Nephron progenitor cell (in vitro differentiated cells): ENCODE measurements around the gene VPS39.
A peak's percentile ranks its signal among the peaks of the same experiment; 100 is the strongest.

Experiments used
- DNase-seq: peaks from one replicate; pipeline ENCODE4 v3.0.0; 2021
- H3K27ac Mint-ChIP-seq: 2 replicates; pipeline ENCODE4 v1.8.0; 2021; ENCODE audit warnings: mild to moderate bottlenecking, moderate library complexity, mixed read lengths
- H3K27me3 Mint-ChIP-seq: 2 replicates; pipeline ENCODE4 v1.8.0; 2021; ENCODE audit warnings: mild to moderate bottlenecking, low read depth, mixed read lengths; ENCODE audit not compliant: poor library complexity
- H3K36me3 Mint-ChIP-seq: 2 replicates; pipeline ENCODE4 v1.8.0; 2021; ENCODE audit warnings: low read depth, mixed read lengths
- H3K4me1 Mint-ChIP-seq: 2 replicates; pipeline ENCODE4 v1.8.0; 2021; ENCODE audit warnings: mixed read lengths
- H3K4me3 Mint-ChIP-seq: 2 replicates; pipeline ENCODE4 v1.8.0; 2021; ENCODE audit warnings: mild to moderate bottlenecking, moderate library complexity, mixed read lengths
- H3K9me3 Mint-ChIP-seq: 2 replicates; pipeline ENCODE4 v1.8.0; 2021; ENCODE audit warnings: mild to moderate bottlenecking, moderate library complexity, mixed read lengths
- TF ChIP-seq, protein P1 (sequence below): fragments of 200-600 bp; sonication (generic); IDR thresholded peaks from 2 replicates; pipeline ENCODE4 v1.5.0; 2021; ENCODE audit warnings: antibody characterized with exemption

Gene VPS39, protein sequence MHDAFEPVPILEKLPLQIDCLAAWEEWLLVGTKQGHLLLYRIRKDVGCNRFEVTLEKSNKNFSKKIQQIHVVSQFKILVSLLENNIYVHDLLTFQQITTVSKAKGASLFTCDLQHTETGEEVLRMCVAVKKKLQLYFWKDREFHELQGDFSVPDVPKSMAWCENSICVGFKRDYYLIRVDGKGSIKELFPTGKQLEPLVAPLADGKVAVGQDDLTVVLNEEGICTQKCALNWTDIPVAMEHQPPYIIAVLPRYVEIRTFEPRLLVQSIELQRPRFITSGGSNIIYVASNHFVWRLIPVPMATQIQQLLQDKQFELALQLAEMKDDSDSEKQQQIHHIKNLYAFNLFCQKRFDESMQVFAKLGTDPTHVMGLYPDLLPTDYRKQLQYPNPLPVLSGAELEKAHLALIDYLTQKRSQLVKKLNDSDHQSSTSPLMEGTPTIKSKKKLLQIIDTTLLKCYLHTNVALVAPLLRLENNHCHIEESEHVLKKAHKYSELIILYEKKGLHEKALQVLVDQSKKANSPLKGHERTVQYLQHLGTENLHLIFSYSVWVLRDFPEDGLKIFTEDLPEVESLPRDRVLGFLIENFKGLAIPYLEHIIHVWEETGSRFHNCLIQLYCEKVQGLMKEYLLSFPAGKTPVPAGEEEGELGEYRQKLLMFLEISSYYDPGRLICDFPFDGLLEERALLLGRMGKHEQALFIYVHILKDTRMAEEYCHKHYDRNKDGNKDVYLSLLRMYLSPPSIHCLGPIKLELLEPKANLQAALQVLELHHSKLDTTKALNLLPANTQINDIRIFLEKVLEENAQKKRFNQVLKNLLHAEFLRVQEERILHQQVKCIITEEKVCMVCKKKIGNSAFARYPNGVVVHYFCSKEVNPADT

DNA sequence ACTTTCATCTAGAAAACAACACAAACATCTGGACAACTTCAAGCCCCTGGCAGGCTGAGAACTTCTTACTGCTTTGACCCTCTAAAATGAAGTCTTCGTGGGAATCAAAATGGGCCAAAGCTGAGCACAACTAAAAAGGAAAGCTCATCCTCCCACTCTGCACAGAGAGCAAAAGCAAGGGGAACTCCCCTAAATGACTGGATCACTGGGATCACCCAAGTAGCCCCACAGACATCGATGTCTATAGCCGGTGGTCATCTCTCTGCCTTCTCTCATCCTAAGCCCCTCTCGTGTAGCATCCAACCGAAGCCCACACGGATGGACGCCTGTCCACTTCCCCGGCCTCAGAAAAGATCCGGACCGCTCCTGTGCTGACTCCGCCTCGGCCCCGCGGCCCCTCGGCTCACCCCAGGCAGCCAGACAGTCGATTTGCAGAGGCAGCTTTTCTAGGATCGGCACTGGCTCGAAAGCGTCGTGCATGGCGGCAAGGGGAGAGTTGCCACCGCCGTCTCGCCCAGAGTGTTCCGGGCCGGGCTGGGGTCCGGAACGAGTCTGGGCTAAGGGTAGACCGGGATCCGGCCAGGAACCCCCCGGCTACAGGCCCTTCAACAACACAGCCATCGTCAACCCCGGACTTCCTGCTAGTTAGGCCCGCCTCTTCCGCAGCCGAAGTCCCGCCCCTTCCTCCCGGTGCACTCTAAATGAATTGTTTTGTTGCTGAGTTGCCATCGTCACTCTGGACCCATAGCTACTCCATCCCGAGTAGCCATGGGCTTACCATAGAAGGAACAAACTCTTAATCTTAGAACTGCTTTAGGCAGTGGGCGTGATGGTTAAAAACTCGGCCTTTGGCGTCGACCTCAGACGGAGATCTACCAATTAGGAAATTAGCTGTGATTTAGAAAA, at the start of gene VPS39:
TSS of gene VPS39 (minus strand) at position 631 of the 906 bp plus-strand sequence. CDS start at position 480, 151 bp downstream.
- H3K27me3 Mint-ChIP-seq, result no peaks in the 10 kb centered on the region

DNA sequence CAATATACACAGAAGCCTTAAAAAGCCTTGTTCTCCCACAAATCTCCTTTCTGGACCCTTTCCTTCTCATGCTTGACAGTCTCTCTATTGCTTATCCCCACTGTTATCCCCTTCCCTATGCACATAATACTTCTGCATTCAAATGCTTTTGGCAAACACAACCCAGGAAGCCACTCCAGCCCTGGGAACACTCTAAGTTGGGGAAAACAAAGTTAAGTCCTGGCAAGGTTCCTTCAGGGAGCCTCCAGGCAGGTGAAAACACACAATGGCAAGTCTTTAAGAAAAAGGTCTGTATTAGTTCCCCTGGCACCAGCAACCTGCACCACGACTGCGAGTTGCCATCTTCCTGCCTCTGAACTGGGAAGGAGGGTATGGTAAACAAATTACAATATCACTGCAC, 45.2 kb upstream of the VPS39 start:
- H3K4me3 Mint-ChIP-seq, result no peak overlapping the region
- H3K27ac Mint-ChIP-seq, result no peak overlapping the region
- H3K4me1 Mint-ChIP-seq, result no peaks in the 10 kb centered on the region
- peaks cover 91% of the 10 kb centered on the region for H3K9me3 Mint-ChIP-seq
- H3K36me3 Mint-ChIP-seq, result peaks cover 100% of the 10 kb centered on the region
- TF ChIP-seq, protein P1, sequence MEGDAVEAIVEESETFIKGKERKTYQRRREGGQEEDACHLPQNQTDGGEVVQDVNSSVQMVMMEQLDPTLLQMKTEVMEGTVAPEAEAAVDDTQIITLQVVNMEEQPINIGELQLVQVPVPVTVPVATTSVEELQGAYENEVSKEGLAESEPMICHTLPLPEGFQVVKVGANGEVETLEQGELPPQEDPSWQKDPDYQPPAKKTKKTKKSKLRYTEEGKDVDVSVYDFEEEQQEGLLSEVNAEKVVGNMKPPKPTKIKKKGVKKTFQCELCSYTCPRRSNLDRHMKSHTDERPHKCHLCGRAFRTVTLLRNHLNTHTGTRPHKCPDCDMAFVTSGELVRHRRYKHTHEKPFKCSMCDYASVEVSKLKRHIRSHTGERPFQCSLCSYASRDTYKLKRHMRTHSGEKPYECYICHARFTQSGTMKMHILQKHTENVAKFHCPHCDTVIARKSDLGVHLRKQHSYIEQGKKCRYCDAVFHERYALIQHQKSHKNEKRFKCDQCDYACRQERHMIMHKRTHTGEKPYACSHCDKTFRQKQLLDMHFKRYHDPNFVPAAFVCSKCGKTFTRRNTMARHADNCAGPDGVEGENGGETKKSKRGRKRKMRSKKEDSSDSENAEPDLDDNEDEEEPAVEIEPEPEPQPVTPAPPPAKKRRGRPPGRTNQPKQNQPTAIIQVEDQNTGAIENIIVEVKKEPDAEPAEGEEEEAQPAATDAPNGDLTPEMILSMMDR, result no peak
- no peak for DNase-seq
- no peaks in the 10 kb centered on the region for H3K27me3 Mint-ChIP-seq

More for the DNA sequence above, at the start of gene VPS39:
- TF ChIP-seq, protein P1, result no peak
- H3K9me3 Mint-ChIP-seq, result no peaks in the 10 kb centered on the region
- H3K4me3 Mint-ChIP-seq, result peak within 1 kb of the TSS; percentile 98
- peak; percentile 84 for DNase-seq
- peaks cover 33% of the 10 kb centered on the region for H3K36me3 Mint-ChIP-seq
- peaks cover 29% of the 10 kb centered on the region for H3K4me1 Mint-ChIP-seq
- H3K27ac Mint-ChIP-seq, result peak within 1 kb of the TSS; percentile 83

DNA sequence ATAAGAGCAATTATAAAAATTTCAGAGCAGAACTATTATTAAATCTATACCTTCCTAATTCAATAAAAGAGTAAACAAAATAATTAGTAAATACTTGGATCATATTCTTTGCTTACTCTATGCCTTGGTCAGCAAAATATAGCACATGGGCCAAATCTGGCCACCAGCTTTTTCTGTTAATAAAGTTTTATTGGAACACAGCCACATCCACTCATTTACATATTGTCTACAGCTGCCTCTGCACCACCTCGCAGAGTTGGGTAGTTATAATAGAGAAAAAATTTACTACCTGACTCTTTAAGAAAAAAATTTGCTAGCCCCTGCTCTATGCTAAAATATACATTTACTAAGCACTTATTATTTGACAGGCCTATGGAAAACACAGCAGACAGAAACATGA, 32.7 kb upstream of the VPS39 start:
- no peak for DNase-seq
- Mint-ChIP-seq H3K4me3 (no peak overlapping the region), H3K9me3 (no peaks in the 10 kb centered on the region), H3K27ac (no peak overlapping the region), H3K4me1 (no peaks in the 10 kb centered on the region), H3K36me3 (peaks cover 66% of the 10 kb centered on the region), H3K27me3 (no peaks in the 10 kb centered on the region)
- TF ChIP-seq, protein P1, result no peak

DNA sequence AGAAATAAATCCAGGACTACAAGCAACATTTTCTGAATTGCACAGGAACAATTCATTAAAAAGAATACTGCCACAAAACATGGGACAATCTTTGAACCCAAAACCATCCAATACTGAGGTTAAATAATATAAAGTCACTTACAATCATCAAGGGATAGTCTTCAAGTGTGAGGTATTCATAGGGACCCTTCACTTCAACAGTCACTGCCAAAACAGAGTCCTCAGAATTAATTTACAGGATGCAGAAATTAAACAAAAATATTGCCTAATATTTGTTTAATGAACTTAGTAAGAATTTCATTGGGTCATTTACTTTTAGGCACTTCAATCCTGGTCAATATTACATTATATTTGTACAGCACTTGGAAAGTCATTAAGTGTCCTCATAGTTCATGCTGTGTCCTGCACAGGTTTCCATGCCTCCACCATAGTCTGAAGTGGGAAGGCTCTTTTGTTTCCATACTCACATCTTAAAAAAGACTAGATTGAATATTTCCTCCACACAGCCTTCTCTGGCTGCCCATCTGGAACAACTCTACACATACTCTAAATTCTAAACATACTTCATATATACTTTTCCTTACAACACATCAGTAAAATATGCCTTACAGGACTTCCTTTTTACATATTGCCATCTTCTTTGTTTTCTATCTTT, 31.6 kb upstream of the VPS39 start:
- H3K4me3 Mint-ChIP-seq, result no peak overlapping the region
- H3K27ac Mint-ChIP-seq, result no peak overlapping the region
- TF ChIP-seq, protein P1, result no peak
- no peaks in the 10 kb centered on the region for H3K4me1 Mint-ChIP-seq
- no peaks in the 10 kb centered on the region for H3K9me3 Mint-ChIP-seq
- H3K27me3 Mint-ChIP-seq, result no peaks in the 10 kb centered on the region
- H3K36me3 Mint-ChIP-seq, result peaks cover 69% of the 10 kb centered on the region
- DNase-seq, result no peak

DNA sequence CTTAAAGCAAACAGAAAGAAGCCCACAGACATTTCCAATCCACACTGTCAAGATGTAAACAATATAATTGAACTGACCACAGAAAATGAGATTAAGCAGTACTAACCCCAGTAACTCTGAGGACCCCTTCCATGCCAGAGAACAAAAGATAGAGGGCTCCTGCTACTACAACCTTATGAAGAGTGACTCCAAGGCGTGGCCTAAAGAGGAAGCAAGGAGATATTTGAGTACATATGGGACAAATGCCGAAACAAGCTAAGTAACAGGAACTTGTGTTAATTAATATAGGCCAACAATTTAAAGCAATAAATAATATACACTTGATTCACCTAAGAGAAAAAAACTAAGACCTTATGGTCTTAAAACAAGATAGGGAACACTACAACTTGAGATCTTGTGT, 25.0 kb upstream of the VPS39 start:
- TF ChIP-seq, protein P1, result no peak
- no peak overlapping the region for H3K4me3 Mint-ChIP-seq
- no peaks in the 10 kb centered on the region for H3K27me3 Mint-ChIP-seq
- H3K36me3 Mint-ChIP-seq, result peaks cover 55% of the 10 kb centered on the region
- H3K4me1 Mint-ChIP-seq, result no peaks in the 10 kb centered on the region
- no peak for DNase-seq
- no peak overlapping the region for H3K27ac Mint-ChIP-seq
- no peaks in the 10 kb centered on the region for H3K9me3 Mint-ChIP-seq
